ENCODE results near the gene STIM1. TPM values are rescaled to one million over a fixed set of nuclear protein-coding genes. Genes with fewer than 3 reads are reported as not detected.

STIM1 gene
- 23.9 to 30.2 TPM (median 25.0 TPM) in 5 replicates for total RNA-seq (2022; extraction: Qiagen RNA extraction; ENCODE audit: low read depth)

DNA sequence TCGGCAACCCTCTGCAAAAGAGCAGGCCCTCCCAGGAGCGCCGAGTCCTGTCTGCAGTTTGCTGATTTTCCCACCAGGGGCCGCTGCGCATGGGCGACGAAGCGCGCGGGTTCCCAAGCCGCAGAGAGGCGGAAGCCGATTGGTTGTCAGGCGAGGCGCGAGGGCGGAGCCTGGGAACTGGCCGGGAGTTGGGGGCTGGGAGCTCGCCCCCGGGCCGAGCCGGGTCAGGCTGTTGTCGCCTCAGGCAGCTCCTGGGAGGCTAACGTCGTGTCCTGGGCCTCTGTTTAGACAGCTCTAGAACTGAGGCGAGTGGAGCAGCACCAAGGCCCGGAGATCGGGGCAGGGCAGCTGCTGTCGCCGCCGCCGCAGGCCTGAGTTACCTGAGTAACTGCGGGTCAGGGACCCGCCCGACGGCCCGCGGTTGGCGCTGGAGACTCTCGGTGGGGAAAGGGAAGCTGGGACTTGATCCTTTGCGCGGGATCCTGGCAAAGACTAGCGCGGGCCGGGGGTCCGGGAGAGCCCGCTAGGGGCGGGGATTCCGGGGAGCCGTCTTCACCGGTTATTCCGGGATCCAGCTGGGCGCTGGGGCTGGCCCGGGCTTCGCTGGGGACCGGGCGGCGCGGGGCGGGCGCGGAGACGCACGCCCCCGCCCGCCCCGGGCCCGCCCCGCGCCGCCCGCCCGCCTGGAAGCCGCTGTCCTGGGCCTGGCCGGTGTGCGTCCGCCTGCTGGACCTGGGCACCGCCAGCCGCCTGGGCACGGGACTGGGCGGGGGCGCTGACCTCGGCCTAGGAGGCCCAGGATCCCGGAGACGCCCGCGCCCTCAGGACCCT lies at the start of gene STIM1:
Gene STIM1, plus strand, starts transcription at position 688 of the 831 bp plus-strand sequence. CDS start 607 bp downstream, outside the sequence.

DNA sequence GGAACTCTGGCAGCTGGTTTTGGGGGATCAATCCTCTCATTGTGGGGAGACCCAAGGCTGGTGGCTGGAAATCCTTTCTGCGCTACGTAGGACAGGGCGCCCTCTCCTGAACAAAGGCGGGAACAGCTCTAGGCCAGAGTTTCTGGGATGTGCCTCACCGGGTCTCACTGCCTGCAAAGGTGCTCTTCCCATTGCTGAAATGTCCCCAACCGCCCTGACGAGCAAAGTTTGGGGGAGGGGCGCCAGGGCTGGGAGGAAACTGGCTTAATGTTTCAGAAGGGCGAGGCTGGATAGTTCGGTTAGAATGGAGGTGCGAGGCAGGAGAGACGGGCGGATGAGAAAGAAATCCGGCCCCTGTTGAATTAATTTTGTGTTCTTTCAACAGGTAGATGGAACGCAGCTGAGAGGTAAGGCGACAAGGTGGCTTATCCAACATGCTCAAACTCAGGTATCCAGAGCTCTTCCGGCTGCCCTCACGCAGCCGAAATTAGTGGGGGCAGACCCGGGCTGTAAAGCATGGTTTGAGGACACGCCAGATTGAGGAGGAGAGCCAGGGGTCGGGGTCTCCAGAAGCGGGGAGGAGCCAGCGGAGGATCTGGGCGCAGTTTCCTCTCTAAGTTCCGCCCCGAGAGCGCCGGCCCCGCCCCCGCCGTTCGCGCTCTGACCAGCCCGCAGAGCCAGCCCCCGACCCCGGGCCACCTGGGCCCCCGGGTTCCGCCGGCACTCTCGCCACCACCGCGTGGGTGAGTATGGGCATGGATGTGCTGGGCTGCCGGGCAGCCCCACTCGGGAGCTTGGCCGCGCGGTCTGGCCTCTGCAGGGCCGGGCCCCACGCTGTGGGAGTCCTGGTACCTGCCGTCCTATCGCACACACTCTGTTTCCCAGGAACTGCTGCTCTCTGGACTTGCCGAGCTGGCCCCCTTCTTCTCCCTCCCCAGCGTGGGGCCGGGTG lies 47.3 kb upstream of the STIM1 start, which contains the start of gene PGAP2:
Gene PGAP2, plus strand, starts transcription at position 652 of the 952 bp plus-strand sequence. CDS start 2,700 bp downstream, outside the sequence.

DNA sequence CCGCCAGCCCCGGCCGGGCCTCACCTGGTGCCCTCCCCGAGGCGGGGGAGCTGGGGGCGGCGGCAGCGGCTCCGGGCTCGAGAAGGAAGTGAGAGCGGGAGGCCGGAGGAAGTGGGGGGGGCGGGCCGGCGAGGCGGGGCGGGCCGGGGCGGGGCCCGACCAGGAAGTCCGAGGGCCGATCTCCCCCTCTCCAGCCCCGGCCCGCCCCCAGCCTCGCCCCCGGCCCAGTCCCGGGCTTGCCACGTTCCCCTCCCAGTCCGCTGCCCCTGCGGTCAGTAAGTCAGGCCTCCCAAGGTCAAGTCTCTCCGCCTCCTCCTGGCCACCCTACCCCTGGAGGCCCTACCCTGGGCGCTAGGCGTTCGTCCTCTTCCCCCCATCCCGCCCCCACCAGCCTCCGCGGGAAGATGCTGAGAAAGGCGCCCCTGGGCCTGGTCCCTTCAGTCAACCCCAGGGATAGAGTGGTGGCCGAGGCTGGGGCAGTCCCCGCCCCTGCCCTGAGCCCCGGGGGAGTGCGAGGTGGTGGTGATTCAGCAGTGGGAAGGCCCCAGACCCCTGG lies 14.5 kb upstream of the STIM1 start, which contains the start of gene RHOG:
Gene RHOG, minus strand, starts transcription at position 90 of the 556 bp plus-strand sequence. CDS start 12,821 bp downstream, outside the sequence.

DNA sequence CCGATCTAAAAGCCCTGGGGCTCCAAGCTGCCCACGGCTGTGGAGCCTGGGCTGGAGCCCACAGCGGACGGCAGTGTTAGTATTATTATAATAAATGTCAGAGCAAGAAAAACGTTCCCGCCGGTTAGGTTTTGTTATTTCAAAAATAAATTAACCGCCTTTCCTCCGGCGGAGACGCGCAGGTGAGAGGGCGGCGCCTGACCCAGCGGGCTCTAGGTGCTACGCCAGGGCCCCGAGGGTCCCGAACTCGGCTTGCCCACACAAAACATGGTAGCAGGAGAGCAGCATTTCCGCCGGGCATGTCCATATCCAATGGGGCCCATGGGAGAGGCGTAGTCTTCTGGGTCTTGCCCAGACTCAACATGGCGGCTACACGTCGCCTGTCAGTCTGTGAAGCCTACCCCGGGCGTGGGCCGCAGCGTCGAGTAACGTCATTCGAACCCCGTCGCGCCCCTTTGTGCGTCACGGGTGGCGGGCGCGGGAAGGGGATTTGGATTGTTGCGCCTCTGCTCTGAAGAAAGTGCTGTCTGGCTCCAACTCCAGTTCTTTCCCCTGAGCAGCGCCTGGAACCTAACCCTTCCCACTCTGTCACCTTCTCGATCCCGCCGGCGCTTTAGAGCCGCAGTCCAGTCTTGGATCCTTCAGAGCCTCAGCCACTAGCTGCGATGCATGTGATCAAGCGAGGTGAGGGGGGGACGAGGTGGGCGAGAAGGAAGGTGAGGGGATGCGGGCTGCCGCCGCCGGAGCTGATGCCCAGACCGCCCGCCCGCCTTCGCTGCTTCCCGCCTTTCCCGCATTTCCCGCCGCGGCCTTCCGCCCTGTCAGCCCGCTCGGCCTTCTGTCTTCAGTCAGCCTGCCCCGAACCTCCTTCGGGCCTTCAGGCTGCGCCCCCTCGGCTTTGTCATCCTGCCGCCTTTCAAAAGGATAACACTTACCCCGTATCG lies 239.2 kb downstream of the STIM1 start, which contains the start of gene RRM1:
Gene RRM1, plus strand, starts transcription at position 452 of the 944 bp plus-strand sequence. Its CDS starts 214 bp downstream, at position 666.

Other genes starting within 250 kb of the STIM1 start
- 0.18 to 0.70 TPM (median 0.25 TPM) in 4 of 5 replicates, not detected in the other for gene ART5, start 213.7 kb upstream of the STIM1 start, total RNA-seq (2022; extraction: Qiagen RNA extraction; ENCODE audit: low read depth)
- gene ART1, start 210.5 kb upstream of the STIM1 start, total RNA-seq (2022; extraction: Qiagen RNA extraction; ENCODE audit: low read depth): not detected in 5 replicates
- 0.55 to 1.9 TPM (median 0.93 TPM) in 5 replicates for gene CHRNA10, start 184.3 kb upstream of the STIM1 start, total RNA-seq (2022; extraction: Qiagen RNA extraction; ENCODE audit: low read depth)
- gene NUP98, start 58.1 kb upstream of the STIM1 start, total RNA-seq (2022; extraction: Qiagen RNA extraction; ENCODE audit: low read depth): 63.8 to 72.0 TPM (median 69.6 TPM) in 5 replicates
- gene PGAP2, start 47.1 kb upstream of the STIM1 start, total RNA-seq (2022; extraction: Qiagen RNA extraction; ENCODE audit: low read depth): 18.7 to 26.6 TPM (median 22.6 TPM) in 5 replicates
- gene RHOG, start 14.7 kb upstream of the STIM1 start, total RNA-seq (2022; extraction: Qiagen RNA extraction; ENCODE audit: low read depth): 80.3 to 111 TPM (median 109 TPM) in 5 replicates
- gene RRM1, start 239.1 kb downstream of the STIM1 start, total RNA-seq (2022; extraction: Qiagen RNA extraction; ENCODE audit: low read depth): 70.8 to 96.6 TPM (median 81.8 TPM) in 5 replicates

Measured in A549 treated with ZK216348 at 1 μM for 4 hours (cell line).